Upper lobe of left lung (tissue), 6 donors: ENCODE measurements around the gene ZBTB7B. TPM values are rescaled to one million over a fixed set of nuclear protein-coding genes. Genes with fewer than 3 reads are reported as not detected.
A peak's percentile ranks its signal among the peaks of the same experiment; 100 is the strongest.

Experiments
- ATAC-seq, 2 donors: fragments of 200-7000 bp; cut with Tn5 transposase; one replicate each; pipeline ENCODE4 v1.9.1; 2022; ENCODE audit warnings: mild to moderate bottlenecking in 2 of 2, moderate library complexity in 2 of 2; ENCODE audit not compliant: low FRiP score in 2 of 2
- DNase-seq, 2 donors: peaks; one replicate each; pipeline ENCODE4 v3.0.0-alpha.2; 2019 to 2020
- H3K27ac ChIP-seq, 4 donors: fragments of 200-600 bp; sonication (generic); one replicate each; pipeline ENCODE4 v1.5.1; 2016 to 2019
- H3K27me3 ChIP-seq, 4 donors: fragments of 200-600 bp; sonication (generic); one replicate each; pipeline ENCODE4 v1.5.1; 2017 to 2019
- H3K36me3 ChIP-seq, 4 donors: fragments of 200-600 bp; sonication (generic); one replicate each; pipeline ENCODE4 v1.5.1; 2016 to 2019
- H3K4me1 ChIP-seq, 4 donors: fragments of 200-600 bp; sonication (generic); one replicate each; pipeline ENCODE4 v1.5.1; 2018 to 2019
- H3K4me3 ChIP-seq, 4 donors: fragments of 200-600 bp; sonication (generic); one replicate each; pipeline ENCODE4 v1.5.1; 2017 to 2019; ENCODE audit warnings: mild to moderate bottlenecking in 2 of 4, moderate library complexity in 1 of 4
- H3K9me3 ChIP-seq, 4 donors: fragments of 200-600 bp; sonication (generic); one replicate each; pipeline ENCODE4 v1.5.1; 2018 to 2019
- CTCF ChIP-seq, 6 experiments: fragments of 450-650 bp in 4 of 6; fragments of 200-600 bp in 2 of 6; sonication (generic) in 2 of 6; IDR thresholded peaks; one replicate each; pipeline ENCODE4 v1.5.1; 2016 to 2019; ENCODE audit warnings: antibody characterized with exemption in 6 of 6
- EP300 ChIP-seq, 4 donors: sonication (generic); formaldehyde crosslinking; IDR thresholded peaks; one replicate each; pipeline ENCODE4 v1.5.1; 2017; ENCODE audit warnings: antibody characterized with exemption in 4 of 4, control low read depth in 2 of 4
- POLR2A ChIP-seq, 4 donors: fragments of 450-650 bp; IDR thresholded peaks; one replicate each; pipeline ENCODE4 v1.5.1; 2016 to 2017; ENCODE audit warnings: antibody characterized with exemption in 4 of 4, mild to moderate bottlenecking in 2 of 4
- POLR2AphosphoS5 ChIP-seq, 2 donors: sonication (generic); formaldehyde crosslinking; IDR thresholded peaks; one replicate each; pipeline ENCODE4 v1.5.1; 2017; ENCODE audit warnings: antibody characterized with exemption in 2 of 2
- WGBS, 2 donors: methylation state at CpG; one replicate each; pipeline ENCODE4 v1.1.5; 2017 to 2018; 5-methylcytosine and 5-hydroxymethylcytosine counted together
- total RNA-seq, 6 donors: library from RNA; depleted of rRNA in 4 of 6; stranded (reverse); fragments of >200 nt in 4 of 6; gene quantifications; one replicate each; pipeline versions ENCODE4 v1.1.0 to v1.2.1, GENCODE V29; 2016 to 2021
- donor health status: DM: no; HTN: no; CAD: no; lungs with moderate emphysema.
- donor health status: DM: no; HTN: yes; CAD: no; lungs with severe emphysema.

The ZBTB7B gene
- total RNA-seq, 6 donors from 2014 or later = 43.9 to 88.2 (median 66.2) TPM

GRCh38 chr1:155006601-155007101, 4.0 kb downstream of the ZBTB7B start:
- H3K27me3 ChIP-seq = no peaks in the 10 kb centered on the region
- H3K9me3 ChIP-seq = no peaks in the 10 kb centered on the region
- H3K36me3 ChIP-seq = peaks cover 0 to 8% (median 4%) of the 10 kb centered on the region in 4 donors
- 11 to 17% methylated on average over 2 of the region's 2 CpGs for WGBS, 2 donors
- H3K27ac ChIP-seq = peak overlapping the region; percentile 93 to 100 (median 96)
- TF ChIP-seq CTCF (IDR thresholded peaks at IDR 0.05) = no peak
- TF ChIP-seq POLR2AphosphoS5 (IDR thresholded peaks at IDR 0.05) = no peak
- peak overlapping the region in 1 of 4 donors; percentile 94 for H3K4me3 ChIP-seq
- peaks cover 59 to 79% (median 77%) of the 10 kb centered on the region in 4 donors for H3K4me1 ChIP-seq
- peak in 1 of 2 donors; percentile 66 for DNase-seq
- ATAC-seq = no peak

DNA sequence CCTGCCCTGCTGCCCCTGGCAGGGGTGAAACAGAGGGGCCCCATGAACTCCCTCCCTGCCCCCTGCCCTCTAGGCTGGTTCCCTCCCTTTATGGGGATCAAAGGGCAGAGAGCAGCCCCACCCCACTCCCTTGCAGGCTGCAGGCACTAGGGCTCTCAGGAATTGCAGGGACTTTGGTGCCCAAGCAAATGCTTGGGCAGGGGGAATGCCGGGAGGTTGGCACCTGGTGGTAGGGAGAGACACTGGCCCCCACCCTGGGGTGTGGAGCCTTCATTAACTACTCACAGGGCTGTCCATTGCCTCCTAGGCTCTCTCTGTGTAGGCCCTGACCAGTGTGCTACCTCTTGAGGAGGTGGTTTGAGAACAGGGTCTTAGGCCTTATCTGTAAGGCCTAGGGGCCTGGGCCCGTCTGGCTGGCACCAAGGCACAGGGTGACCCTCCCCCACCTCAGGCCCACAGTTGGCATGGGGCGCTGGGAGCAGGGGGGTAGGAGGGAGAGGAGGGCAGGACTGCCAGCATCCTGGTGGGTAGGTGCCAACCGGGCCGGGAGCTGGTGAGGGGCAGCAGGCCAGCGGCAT, 4.7 kb downstream of the ZBTB7B start:
- ATAC-seq = no peak
- Histone ChIP-seq H3K27me3 (no peaks in the 10 kb centered on the region), H3K4me3 (peak overlapping the region in 2 of 4 donors; percentile 44 to 49), H3K27ac (peak overlapping the region; percentile 93 to 100 (median 96)), H3K4me1 (peaks cover 66 to 86% (median 84%) of the 10 kb centered on the region in 4 donors), H3K9me3 (no peaks in the 10 kb centered on the region), H3K36me3 (peaks cover 0 to 8% (median 4%) of the 10 kb centered on the region in 4 donors)
- no peak for TF ChIP-seq POLR2A (IDR thresholded peaks at IDR 0.05)
- TF ChIP-seq CTCF (IDR thresholded peaks at IDR 0.05) = no peak
- no peak for TF ChIP-seq POLR2AphosphoS5 (IDR thresholded peaks at IDR 0.05)
- no peak for TF ChIP-seq EP300 (IDR thresholded peaks at IDR 0.05)
- DNase-seq = no peak
- 55 to 64% methylated on average over 4 to 6 of the region's 6 CpGs for WGBS, 2 donors

- ATAC-seq = no peak
- DNase-seq = peak; percentile 79 to 81
These were observed 5.7 kb downstream of the ZBTB7B start for GRCh38 chr1:155008015-155008941.

GRCh38 chr1:155009221-155009711, 6.7 kb downstream of the ZBTB7B start:
- TF ChIP-seq POLR2AphosphoS5 (IDR thresholded peaks at IDR 0.05) = no peak
- no peak for TF ChIP-seq EP300 (IDR thresholded peaks at IDR 0.05)
- TF ChIP-seq POLR2A (IDR thresholded peaks at IDR 0.05) = no peak
- no peak for TF ChIP-seq CTCF (IDR thresholded peaks at IDR 0.05)
- Histone ChIP-seq H3K9me3 (no peaks in the 10 kb centered on the region), H3K4me3 (peak overlapping the region in 3 of 4 donors; percentile 20 to 49 (median 44)), H3K27ac (peak overlapping the region; percentile 93 to 100 (median 96)), H3K4me1 (peaks cover 80 to 98% (median 97%) of the 10 kb centered on the region in 4 donors), H3K36me3 (peaks cover 0 to 11% (median 5%) of the 10 kb centered on the region in 4 donors), H3K27me3 (no peaks in the 10 kb centered on the region)
- no peak for DNase-seq
- ATAC-seq = no peak
- 66 to 71% methylated on average over 3 to 9 of the region's 12 CpGs for WGBS, 2 donors

More at GRCh38 chr1:155008015-155008941, 5.7 kb downstream of the ZBTB7B start:
- peak overlapping the region; percentile 93 to 100 (median 96) for H3K27ac ChIP-seq
- 41 to 50% methylated on average over 3 to 15 of the region's 16 CpGs for WGBS, 2 donors
- no peaks in the 10 kb centered on the region for H3K27me3 ChIP-seq
- H3K36me3 ChIP-seq = peaks cover 0 to 8% (median 4%) of the 10 kb centered on the region in 4 donors
- H3K9me3 ChIP-seq = no peaks in the 10 kb centered on the region
- peak overlapping the region in 3 of 4 donors; percentile 20 to 49 (median 44) for H3K4me3 ChIP-seq
- TF ChIP-seq POLR2A (IDR thresholded peaks at IDR 0.05) (no peak), EP300 (IDR thresholded peaks at IDR 0.05) (no peak), POLR2AphosphoS5 (IDR thresholded peaks at IDR 0.05) (no peak), CTCF (IDR thresholded peaks at IDR 0.05) (no peak)
- H3K4me1 ChIP-seq = peaks cover 73 to 95% (median 93%) of the 10 kb centered on the region in 4 donors
